HG02870 (cell line): Measurements from ENCODE around the gene EIF4A3.

Experiments used
- ATAC-seq: cut with Tn5 transposase; IDR thresholded peaks from one replicate; pipeline ENCODE4 v1.9.1; 2021; ENCODE audit warnings: mild to moderate bottlenecking, moderate library complexity; ENCODE audit not compliant: unreplicated experiment

EIF4A3 gene

GRCh38 chr17:80115159-80115558 is 31.8 kb downstream of the EIF4A3 start:
- no peak for ATAC-seq

DNA sequence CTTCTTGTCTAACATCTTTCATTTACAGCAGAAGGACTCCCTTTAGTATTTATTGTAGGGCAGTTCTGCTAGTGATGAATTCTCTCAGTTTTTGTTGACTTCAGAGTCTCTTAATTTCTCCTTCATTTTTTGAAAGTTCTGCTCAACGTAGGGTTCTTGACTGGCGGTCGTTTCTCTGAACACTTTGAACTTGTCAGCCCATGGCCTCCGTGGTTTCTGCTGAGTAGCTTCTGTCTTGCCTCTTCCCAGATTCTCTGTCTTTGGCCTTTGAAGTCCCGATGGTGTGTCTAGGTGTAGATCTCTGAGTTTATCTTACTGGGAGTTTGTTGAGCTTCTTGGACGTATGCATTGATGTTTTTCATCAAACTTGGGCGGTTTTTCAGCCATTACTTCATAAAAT is 32.2 kb downstream of the EIF4A3 start:
- no peak for ATAC-seq

DNA sequence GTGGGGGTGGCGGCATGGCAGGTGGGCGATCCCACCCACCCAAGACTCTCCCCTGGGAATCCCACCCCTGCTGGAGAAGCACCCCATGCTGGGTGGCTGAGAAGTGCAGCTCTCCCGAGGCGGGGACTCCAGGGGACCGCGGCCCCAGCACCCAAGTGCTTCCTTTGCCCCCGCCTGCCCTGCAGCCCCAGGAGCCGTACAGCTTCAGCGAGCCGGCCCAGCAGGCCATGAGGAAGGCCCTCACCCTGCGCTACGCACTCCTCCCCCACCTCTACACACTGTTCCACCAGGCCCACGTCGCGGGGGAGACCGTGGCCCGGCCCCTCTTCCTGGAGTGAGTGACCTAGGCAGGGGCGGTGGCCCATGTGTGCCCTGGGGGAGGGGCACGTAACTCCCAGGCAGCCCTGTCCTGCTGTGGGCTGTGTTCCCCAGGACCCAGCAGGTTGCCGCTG is 33.9 kb downstream of the EIF4A3 start:
- no peak for ATAC-seq

DNA sequence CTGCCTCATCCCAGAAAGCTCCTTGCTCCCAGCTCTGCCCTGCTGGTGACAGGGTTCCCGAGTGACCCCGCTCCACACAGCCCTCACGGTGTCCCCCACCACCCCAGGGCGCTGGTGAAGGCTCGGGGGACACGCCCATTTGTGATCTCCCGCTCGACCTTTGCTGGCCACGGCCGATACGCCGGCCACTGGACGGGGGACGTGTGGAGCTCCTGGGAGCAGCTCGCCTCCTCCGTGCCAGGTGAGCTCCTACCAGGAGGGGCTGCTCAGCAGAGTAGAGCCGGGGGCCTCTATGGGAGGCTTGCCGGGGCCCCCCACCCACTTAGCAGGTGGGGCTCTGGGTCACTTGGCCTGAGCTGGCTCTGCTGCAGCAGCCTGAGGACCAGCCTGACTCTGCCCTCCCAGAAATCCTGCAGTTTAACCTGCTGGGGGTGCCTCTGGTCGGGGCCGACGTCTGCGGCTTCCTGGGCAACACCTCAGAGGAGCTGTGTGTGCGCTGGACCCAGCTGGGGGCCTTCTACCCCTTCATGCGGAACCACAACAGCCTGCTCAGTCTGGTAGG is 34.4 kb downstream of the EIF4A3 start:
- ATAC-seq, result no peak

DNA sequence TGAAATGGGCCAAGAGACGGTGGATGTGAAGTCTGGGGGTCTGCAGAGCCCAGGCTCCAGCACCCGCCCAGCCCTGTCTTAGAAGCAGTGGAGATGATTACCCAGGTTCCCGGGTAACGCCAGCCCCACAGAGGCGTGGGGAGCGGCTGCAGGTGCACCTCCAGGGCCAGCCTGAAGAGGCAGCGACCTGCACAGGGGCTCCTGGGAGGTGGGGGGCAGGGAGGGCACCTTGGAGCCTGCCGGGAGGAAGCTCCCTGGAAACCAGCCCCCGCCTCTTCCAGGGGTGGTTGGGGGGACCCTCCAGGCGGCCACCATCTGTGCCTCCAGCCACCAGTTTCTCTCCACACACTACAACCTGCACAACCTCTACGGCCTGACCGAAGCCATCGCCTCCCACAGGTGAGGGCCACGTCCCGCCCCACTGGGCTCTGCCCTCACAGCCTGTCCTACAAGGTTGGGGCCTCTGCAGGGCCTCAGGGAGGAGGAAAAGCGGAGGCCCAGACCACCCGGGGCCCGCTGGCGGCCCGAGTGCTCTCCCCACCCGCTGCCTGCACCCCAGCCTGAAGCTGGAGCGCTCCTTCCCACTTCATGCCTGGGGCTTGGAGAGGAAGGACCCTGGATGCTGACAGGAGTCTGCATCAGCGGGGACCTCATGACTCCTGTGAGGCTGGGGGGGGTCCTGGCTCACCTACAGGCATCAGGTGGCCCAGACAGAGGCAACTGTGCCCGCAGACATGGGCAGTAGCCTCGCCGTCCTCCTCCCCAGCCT is 35.0 kb downstream of the EIF4A3 start:
- no peak for ATAC-seq

- ATAC-seq, result no peak
Observed at GRCh38 chr17:80110927-80111701, 35.8 kb downstream of the EIF4A3 start.

GRCh38 chr17:80110447-80110812 is 36.5 kb downstream of the EIF4A3 start:
- ATAC-seq, result no peak

DNA sequence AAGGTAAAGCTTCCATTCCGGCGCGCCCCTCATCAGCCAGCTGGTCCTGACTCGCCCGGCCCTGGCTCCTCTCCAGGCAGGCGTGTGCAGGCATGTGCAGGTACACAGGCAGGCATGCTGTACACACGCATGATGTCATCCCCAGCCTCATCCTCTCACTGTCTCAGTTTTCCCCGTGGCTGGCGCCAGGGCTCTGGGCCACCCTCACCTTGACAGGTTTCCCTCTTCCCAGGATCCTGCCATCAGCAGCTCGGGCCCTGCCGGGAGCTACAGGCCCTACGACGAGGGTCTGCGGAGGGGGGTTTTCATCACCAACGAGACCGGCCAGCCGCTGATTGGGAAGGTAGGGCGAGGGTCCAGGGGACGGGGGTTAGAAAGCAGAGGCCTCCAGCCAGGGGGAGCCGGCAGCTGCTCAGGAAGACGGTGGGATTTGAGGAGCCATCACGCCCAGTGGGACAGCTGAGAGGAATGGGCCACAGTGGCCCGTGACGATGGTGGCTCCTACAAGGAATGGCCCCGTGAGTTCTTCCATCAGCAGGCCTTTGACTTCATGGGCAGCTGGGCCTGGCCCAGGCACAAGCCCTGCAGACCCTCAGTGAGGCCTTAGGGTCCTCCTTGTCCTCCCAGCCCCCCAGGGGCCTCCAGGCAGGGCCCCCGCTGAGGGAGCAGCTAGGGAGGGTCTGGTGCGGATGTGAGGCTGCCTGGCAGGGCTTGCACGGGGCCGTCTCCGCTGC is 37.0 kb downstream of the EIF4A3 start:
- ATAC-seq, result no peak

GRCh38 chr17:80109066-80109660 is 37.8 kb downstream of the EIF4A3 start:
- no peak for ATAC-seq

DNA sequence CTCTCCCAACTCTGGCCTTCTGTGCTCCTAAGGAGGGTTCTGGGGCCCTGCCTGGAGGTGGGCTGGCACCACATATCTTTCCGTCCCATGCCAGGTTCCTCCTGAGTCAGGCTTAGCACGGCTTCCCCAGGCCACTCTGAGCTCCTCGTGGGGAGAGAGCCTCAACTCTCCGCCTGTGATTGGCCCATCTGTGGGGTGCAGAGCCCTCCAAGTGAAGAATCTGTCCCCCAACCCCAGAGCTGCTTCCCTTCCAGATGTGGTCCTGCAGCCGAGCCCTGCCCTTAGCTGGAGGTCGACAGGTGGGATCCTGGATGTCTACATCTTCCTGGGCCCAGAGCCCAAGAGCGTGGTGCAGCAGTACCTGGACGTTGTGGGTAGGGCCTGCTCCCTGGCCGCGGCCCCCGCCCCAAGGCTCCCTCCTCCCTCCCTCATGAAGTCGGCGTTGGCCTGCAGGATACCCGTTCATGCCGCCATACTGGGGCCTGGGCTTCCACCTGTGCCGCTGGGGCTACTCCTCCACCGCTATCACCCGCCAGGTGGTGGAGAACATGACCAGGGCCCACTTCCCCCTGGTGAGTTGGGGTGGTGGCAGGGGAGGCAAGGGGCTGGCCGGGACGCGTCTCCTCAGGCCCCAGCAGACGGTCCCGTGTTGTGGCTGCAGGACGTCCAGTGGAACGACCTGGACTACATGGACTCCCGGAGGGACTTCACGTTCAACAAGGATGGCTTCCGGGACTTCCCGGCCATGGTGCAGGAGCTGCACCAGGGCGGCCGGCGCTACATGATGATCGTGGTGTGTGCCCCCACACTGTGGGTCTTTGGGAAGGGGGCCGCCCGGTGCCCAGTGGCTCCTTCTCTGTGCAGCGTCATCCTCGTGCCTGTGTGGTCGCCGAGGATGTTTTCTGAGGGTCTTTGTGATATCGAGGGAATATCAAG is 38.6 kb downstream of the EIF4A3 start:
- ATAC-seq, result no peak

GRCh38 chr17:80107231-80108021 is 39.5 kb downstream of the EIF4A3 start:
- no peak for ATAC-seq

GRCh38 chr17:80106751-80107150 is 40.2 kb downstream of the EIF4A3 start:
- no peak for ATAC-seq

GRCh38 chr17:80106176-80106575 is 40.8 kb downstream of the EIF4A3 start:
- ATAC-seq, result no peak

- ATAC-seq, result no peak
Observed at GRCh38 chr17:80105762-80106161, 41.2 kb downstream of the EIF4A3 start.

GRCh38 chr17:80104956-80105375 is 42.0 kb downstream of the EIF4A3 start:
- no peak for ATAC-seq

DNA sequence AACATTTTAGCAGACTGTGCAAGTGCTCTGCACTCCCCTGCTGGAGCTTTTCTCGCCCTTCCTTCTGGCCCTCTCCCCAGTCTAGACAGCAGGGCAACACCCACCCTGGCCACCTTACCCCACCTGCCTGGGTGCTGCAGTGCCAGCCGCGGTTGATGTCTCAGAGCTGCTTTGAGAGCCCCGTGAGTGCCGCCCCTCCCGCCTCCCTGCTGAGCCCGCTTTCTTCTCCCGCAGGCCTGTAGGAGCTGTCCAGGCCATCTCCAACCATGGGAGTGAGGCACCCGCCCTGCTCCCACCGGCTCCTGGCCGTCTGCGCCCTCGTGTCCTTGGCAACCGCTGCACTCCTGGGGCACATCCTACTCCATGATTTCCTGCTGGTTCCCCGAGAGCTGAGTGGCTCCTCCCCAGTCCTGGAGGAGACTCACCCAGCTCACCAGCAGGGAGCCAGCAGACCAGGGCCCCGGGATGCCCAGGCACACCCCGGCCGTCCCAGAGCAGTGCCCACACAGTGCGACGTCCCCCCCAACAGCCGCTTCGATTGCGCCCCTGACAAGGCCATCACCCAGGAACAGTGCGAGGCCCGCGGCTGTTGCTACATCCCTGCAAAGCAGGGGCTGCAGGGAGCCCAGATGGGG is 42.5 kb downstream of the EIF4A3 start:
- ATAC-seq, result no peak

- no peak for ATAC-seq
Observed at GRCh38 chr17:80103449-80104085, 43.4 kb downstream of the EIF4A3 start.
